Endothelial cell (in vitro differentiated cells): ENCODE data around the gene ENO4. TPM values are rescaled to one million over a fixed set of nuclear protein-coding genes. Genes with fewer than 3 reads are reported as not detected.

Experiments
- DNase-seq: peaks from one replicate; pipeline ENCODE4 v3.0.0; 2021; ENCODE audit warnings: low spot score
- H3K27ac Mint-ChIP-seq: one replicate; pipeline ENCODE4 v1.8.0; 2021; ENCODE audit warnings: mixed read lengths, inconsistent platforms; ENCODE audit not compliant: unreplicated experiment
- H3K27me3 Mint-ChIP-seq: one replicate; pipeline ENCODE4 v1.8.0; 2021; ENCODE audit warnings: mild to moderate bottlenecking, moderate library complexity, mixed read lengths, inconsistent platforms; ENCODE audit not compliant: unreplicated experiment
- H3K36me3 Mint-ChIP-seq: one replicate; pipeline ENCODE4 v1.8.0; 2021; ENCODE audit warnings: mild to moderate bottlenecking, low read depth, mixed read lengths, inconsistent platforms; ENCODE audit not compliant: unreplicated experiment
- H3K4me1 Mint-ChIP-seq: one replicate; pipeline ENCODE4 v1.8.0; 2021; ENCODE audit warnings: mild to moderate bottlenecking, mixed read lengths, inconsistent platforms; ENCODE audit not compliant: unreplicated experiment
- H3K4me3 Mint-ChIP-seq: one replicate; pipeline ENCODE4 v1.8.0; 2021; ENCODE audit warnings: mild to moderate bottlenecking, mixed read lengths, inconsistent platforms; ENCODE audit not compliant: unreplicated experiment
- H3K9me3 Mint-ChIP-seq: one replicate; pipeline ENCODE4 v1.8.0; 2021; ENCODE audit warnings: mixed read lengths, inconsistent platforms; ENCODE audit not compliant: unreplicated experiment
- CTCF ChIP-seq: fragments of 200-600 bp; sonication (generic); IDR thresholded peaks from one replicate; pipeline ENCODE4 v1.5.0; 2021; ENCODE audit warnings: antibody characterized with exemption; ENCODE audit not compliant: unreplicated experiment
- total RNA-seq: library from RNA; stranded (reverse); fragmentation: NEBNext Ultra II Directional; extraction: Animal tissue kit (Norgen Biotek cat#: 25700); gene quantifications from one replicate; pipeline ENCODE4 v1.2.1, GENCODE V29; 2021; ENCODE audit not compliant: unreplicated experiment

ENO4 gene
- total RNA-seq, 1 donor from 2014 or later = 1.1 TPM

GRCh38 chr10:116917481-116917880 lies 68.2 kb downstream of the ENO4 start:
- H3K36me3 Mint-ChIP-seq = peaks cover 33% of the 10 kb centered on the region
- no peak for DNase-seq
- H3K9me3 Mint-ChIP-seq = no peaks in the 10 kb centered on the region
- no peaks in the 10 kb centered on the region for H3K27me3 Mint-ChIP-seq
- TF ChIP-seq CTCF = no peak
- no peak overlapping the region for H3K27ac Mint-ChIP-seq
- no peaks in the 10 kb centered on the region for H3K4me1 Mint-ChIP-seq
- H3K4me3 Mint-ChIP-seq = no peak overlapping the region

DNA sequence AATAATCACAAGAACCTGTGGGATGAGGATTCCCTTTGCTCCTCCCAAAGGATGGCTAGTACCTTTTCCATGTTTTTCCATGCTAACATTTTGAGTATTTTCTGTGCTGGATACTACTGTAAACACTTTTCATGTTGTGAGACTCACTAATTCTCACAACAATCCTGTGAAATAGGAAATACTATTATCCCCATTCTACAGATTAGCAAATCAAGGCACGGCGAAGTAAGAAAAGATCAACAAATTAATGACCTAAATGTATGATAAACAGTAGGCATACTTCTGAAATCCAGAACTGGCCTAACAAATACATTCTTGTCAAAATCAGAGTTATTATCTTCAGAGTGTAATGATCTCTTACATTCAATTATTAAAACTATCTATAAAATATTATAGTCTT lies 69.3 kb downstream of the ENO4 start:
- DNase-seq = no peak
- Mint-ChIP-seq H3K27me3 (no peaks in the 10 kb centered on the region), H3K4me1 (no peaks in the 10 kb centered on the region), H3K4me3 (no peak overlapping the region), H3K9me3 (no peaks in the 10 kb centered on the region), H3K27ac (no peak overlapping the region), H3K36me3 (peaks cover 25% of the 10 kb centered on the region)
- no peak for TF ChIP-seq CTCF

GRCh38 chr10:116919164-116919563 lies 69.9 kb downstream of the ENO4 start:
- Mint-ChIP-seq H3K27me3 (no peaks in the 10 kb centered on the region), H3K4me3 (no peak overlapping the region), H3K4me1 (no peaks in the 10 kb centered on the region), H3K27ac (no peak overlapping the region), H3K36me3 (peaks cover 26% of the 10 kb centered on the region), H3K9me3 (no peaks in the 10 kb centered on the region)
- DNase-seq = no peak
- TF ChIP-seq CTCF = no peak

DNA sequence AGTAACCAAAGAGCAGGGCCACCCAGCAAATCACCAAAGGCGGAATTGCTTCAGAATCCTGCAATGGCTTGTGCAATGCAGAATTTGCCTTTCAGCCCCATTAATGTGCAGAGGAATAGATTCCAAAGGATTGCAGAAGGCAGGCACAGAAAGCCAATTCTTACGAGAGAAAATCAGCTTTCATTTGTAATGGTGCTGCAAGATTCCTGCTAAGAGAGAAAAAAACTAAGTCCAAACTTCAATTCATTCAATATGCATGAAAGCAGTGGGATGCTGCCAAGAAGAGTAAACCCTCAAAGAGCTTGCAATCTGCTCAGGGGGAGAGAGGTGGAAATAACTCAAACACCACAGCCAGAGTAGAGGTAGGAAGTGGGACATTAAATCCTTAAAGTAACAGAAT lies 70.4 kb downstream of the ENO4 start:
- DNase-seq = no peak
- Mint-ChIP-seq H3K27me3 (no peaks in the 10 kb centered on the region), H3K4me3 (no peak overlapping the region), H3K4me1 (no peaks in the 10 kb centered on the region), H3K36me3 (peaks cover 24% of the 10 kb centered on the region), H3K9me3 (no peaks in the 10 kb centered on the region), H3K27ac (no peak overlapping the region)
- no peak for TF ChIP-seq CTCF

- DNase-seq = no peak
- no peaks in the 10 kb centered on the region for H3K4me1 Mint-ChIP-seq
- TF ChIP-seq CTCF = no peak
- H3K4me3 Mint-ChIP-seq = no peak overlapping the region
- no peak overlapping the region for H3K27ac Mint-ChIP-seq
- H3K27me3 Mint-ChIP-seq = peaks cover 3% of the 10 kb centered on the region
- H3K36me3 Mint-ChIP-seq = peaks cover 26% of the 10 kb centered on the region
- H3K9me3 Mint-ChIP-seq = no peaks in the 10 kb centered on the region
These were observed 75.8 kb downstream of the ENO4 start for GRCh38 chr10:116925056-116925455.
